GM20000 (cell line): Measurements from ENCODE around the gene SLC22A12.

Experiments
- DNase-seq: peaks from one replicate; pipeline ENCODE4 v3.0.0; 2012; ENCODE audit warnings: low spot score
- TF ChIP-seq, protein P1 (sequence below): IDR thresholded peaks from 2 replicates; pipeline ENCODE4 v1.5.1; 2012; ENCODE audit warnings: mild to moderate bottlenecking, control low read depth; ENCODE audit errors: extremely low read depth, missing control alignments

Gene SLC22A12

DNA sequence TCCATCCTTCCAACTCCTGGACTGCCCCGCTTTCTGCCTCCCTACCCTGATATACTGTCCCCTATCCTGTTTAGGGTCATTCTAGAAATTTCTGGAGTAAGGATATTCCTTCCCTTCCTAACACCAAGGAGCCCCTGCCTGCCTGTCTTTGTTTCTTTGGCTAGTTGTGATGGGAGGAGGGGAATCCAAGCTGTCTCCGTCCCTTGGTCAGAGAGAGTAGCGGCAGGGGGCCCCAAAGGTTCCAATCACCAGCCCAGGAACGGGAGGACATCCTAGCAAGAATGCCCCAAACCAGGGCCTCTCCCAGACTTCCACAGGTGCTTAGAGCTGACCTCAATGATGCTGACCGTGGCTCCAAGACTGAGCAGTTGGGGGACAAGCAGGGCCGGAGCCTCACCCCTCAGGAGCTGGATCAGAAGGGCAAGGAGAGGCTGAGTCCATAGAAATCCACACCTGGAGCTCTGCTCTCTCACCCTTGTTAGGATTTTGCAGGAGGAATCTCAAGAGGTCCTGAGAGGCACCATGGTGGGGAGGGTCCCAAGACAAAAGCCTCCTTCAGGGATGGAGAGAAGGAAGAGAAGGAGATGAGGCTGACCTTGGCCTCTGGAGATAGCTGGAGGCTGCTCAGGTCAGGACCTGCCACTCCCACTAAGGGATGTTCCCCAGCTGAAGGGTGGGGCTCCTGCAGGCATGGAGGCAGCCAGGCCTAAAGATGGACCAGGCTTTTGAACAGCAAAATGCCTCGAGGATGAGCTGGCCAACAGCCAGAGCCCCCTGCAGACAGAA lies 13.6 kb downstream of the SLC22A12 start:
- TF ChIP-seq, protein P1, sequence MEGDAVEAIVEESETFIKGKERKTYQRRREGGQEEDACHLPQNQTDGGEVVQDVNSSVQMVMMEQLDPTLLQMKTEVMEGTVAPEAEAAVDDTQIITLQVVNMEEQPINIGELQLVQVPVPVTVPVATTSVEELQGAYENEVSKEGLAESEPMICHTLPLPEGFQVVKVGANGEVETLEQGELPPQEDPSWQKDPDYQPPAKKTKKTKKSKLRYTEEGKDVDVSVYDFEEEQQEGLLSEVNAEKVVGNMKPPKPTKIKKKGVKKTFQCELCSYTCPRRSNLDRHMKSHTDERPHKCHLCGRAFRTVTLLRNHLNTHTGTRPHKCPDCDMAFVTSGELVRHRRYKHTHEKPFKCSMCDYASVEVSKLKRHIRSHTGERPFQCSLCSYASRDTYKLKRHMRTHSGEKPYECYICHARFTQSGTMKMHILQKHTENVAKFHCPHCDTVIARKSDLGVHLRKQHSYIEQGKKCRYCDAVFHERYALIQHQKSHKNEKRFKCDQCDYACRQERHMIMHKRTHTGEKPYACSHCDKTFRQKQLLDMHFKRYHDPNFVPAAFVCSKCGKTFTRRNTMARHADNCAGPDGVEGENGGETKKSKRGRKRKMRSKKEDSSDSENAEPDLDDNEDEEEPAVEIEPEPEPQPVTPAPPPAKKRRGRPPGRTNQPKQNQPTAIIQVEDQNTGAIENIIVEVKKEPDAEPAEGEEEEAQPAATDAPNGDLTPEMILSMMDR, result no peak
- no peak for DNase-seq

DNA sequence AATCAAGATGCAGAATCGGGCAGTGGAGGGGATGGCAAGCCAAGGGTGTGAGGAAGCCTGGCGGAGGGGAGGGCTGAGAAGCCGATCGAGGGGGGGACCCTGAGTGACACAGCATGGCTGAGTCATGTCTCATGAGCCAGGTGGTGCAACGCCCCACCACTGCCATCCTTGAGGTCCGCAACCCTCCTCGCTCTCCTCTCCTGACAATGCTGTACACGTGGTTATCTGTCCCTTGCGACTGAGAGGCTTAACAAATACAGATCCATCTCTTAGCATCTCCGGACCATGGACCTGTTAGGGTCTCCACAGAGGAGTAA lies 14.2 kb downstream of the SLC22A12 start:
- no peak for DNase-seq
- TF ChIP-seq, protein P1, result no peak

DNA sequence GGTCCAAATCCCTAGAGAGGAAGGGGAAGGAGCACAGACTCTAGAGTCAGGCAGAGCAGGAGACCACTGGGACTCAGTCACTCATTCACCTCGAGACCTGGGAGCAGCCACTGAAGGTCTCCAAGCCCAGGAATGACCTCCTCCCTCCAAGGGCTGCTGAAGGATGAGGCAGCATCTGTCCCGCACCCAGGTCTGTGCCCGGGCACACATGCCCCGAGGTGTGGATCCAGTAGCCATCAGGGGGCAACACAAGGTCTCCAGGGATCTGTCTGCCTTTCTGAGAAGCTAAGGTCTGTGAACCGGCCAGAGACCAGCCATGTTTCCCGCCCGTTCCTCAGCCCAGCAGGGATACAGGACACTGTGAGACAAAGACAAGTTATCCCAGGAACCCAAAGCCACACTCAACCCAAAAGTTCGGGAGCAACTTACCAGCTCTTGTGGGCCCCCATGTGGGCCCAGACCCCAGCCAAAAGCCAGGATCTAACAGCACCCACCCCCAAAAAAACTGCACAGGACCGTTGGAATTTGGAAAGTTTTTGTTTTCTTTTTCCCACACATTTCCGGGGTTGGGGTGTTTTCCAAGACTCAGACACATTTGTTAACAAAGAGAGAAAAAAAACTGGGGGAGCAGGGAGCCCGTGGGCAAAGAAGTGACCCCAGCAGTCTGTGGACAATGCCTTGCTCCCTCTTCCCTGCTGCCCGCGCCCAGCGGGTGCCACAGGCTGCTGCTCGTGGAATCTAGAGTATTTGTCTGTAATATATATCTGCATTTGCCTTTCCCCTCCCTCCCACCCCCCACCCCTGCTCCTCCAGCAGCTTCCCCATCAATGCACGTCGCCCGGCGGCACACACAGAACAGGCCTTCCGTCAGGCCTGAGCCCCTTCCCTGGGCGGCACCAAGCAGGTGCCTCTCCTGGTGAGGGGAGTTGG lies 14.9 kb downstream of the SLC22A12 start:
- TF ChIP-seq, protein P1, result no peak
- no peak for DNase-seq

DNA sequence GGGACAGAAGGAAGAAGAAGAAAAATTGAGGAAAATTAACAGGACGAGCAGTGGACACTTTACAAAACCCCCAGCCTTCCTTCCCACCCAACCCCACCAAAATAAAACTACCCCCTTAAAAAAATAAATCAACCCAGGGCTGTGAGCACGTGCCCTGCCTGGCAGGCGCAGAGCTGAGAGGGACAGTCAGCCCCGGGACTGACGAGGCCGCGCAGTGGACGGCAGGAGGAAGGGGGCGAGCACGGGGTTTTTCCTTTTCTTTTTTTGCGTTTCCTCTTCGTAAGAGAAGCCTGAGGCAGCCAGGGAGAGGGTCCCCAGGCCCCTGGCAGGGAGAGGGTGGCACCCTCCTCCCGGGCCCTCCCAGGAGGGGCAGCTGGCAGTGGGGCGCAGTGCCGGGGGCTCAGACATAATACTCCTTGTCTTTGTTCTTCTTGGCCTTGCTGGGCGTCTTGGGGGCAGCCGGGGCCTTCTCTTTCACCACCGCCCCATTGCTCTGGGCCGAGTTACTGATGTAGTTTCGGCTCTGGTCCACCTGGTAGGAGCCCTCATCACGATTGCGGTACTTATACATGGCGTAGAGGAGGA lies 15.9 kb downstream of the SLC22A12 start:
- no peak for DNase-seq
- TF ChIP-seq, protein P1, result no peak

DNA sequence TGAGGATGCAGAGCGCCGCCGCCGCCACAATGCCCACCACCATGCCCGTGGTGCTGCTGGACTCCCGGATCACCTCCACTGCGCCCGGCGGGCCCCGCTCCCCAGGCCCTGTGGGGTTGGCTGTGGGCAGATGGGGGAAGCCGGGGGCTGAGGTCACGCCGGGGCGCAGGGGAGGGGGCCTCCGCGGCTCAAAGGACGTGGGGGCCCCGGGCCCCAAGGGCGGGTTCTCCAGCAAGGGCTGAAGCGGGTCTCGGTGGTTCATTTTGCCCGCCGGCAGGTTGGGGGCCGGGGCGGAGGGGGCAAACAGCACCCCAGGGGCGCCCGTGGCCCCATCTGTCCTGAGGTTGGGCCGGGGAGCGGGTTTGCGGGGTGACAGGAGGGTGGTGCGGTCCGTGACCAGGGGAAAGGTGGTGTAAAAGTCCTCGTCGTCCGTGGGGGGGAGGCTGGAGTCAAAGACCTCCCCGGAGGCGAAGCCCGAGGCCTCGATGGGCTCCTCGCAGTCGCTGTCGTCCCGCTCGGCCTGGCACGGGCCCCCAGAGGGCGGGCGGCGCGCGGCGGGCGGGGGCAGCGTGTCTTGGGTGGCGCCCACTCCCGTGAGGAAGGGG lies 16.5 kb downstream of the SLC22A12 start:
- TF ChIP-seq, protein P1, result no peak
- no peak for DNase-seq

DNA sequence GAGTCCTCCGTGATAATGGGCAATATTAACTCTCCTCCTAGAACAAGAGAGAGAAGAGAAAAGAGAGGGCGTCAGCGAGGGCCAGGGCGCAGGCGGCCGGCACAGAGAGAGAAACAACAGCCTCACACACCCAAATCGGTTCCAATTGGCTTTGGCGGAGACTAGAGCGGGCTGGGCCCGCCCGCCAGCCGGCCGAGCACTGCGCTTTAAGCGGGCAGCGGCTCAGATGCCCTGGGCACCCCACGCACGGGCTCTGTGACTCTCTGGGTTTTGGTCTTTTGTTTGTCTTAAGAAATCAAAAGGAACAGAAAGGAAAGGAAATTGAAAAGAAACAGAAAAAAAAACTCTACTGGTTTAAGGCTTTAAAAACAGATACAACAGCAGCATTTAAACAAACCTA lies 17.0 kb downstream of the SLC22A12 start:
- DNase-seq, result no peak
- TF ChIP-seq, protein P1, result no peak
